ENCODE measurements around the gene PLEKHA3. TPM values are rescaled to one million over a fixed set of nuclear protein-coding genes. Genes with fewer than 3 reads are reported as not detected.
A peak's percentile ranks its signal among the peaks of the same experiment; 100 is the strongest.

Gene PLEKHA3
- total RNA-seq, 2 experiments from 2014 or later, result 26.4 to 30.5 TPM

- peak overlapping the region; percentile 49 for H3K27ac Mint-ChIP-seq
- H3K4me1 Mint-ChIP-seq, result peaks cover 37% of the 10 kb centered on the region
- peaks cover 64% of the 10 kb centered on the region for H3K36me3 Mint-ChIP-seq
- CTCF ChIA-PET, result no interaction called here
- ATAC-seq, result no peak
- H3K4me3 Mint-ChIP-seq, result no peak overlapping the region
- DNase-seq, result no peak
- no peaks in the 10 kb centered on the region for H3K27me3 Mint-ChIP-seq
- no peaks in the 10 kb centered on the region for H3K9me3 Mint-ChIP-seq (ENCODE audit: low read depth)
Measured at GRCh38 chr2:178531168-178531567, 50.9 kb downstream of the PLEKHA3 start.

- Mint-ChIP-seq H3K4me1 (peaks cover 18% of the 10 kb centered on the region), H3K9me3 (ENCODE audit: low read depth) (no peaks in the 10 kb centered on the region), H3K36me3 (peaks cover 73% of the 10 kb centered on the region), H3K4me3 (no peak overlapping the region), H3K27ac (no peak overlapping the region), H3K27me3 (no peaks in the 10 kb centered on the region)
- ATAC-seq (no peak), DNase-seq (no peak)
- CTCF ChIA-PET, result no interaction called here
Measured at GRCh38 chr2:178536037-178536436, 55.8 kb downstream of the PLEKHA3 start.

GRCh38 chr2:178542161-178542560 is 61.9 kb downstream of the PLEKHA3 start:
- Mint-ChIP-seq H3K4me1 (peaks cover 6% of the 10 kb centered on the region), H3K4me3 (no peak overlapping the region), H3K36me3 (peaks cover 58% of the 10 kb centered on the region), H3K27ac (no peak overlapping the region), H3K9me3 (ENCODE audit: low read depth) (no peaks in the 10 kb centered on the region), H3K27me3 (no peaks in the 10 kb centered on the region)
- ATAC-seq (no peak), DNase-seq (no peak)
- CTCF ChIA-PET, result no interaction called here

GRCh38 chr2:178542569-178542968 is 62.3 kb downstream of the PLEKHA3 start:
- H3K27ac Mint-ChIP-seq, result no peak overlapping the region
- ATAC-seq (no peak), DNase-seq (no peak)
- H3K4me1 Mint-ChIP-seq, result peaks cover 6% of the 10 kb centered on the region
- CTCF ChIA-PET, result no interaction called here
- H3K9me3 Mint-ChIP-seq (ENCODE audit: low read depth), result no peaks in the 10 kb centered on the region
- no peaks in the 10 kb centered on the region for H3K27me3 Mint-ChIP-seq
- peaks cover 58% of the 10 kb centered on the region for H3K36me3 Mint-ChIP-seq
- no peak overlapping the region for H3K4me3 Mint-ChIP-seq

- peaks cover 2% of the 10 kb centered on the region for H3K4me1 Mint-ChIP-seq
- H3K9me3 Mint-ChIP-seq (ENCODE audit: low read depth), result no peaks in the 10 kb centered on the region
- CTCF ChIA-PET, result no interaction called here
- H3K27me3 Mint-ChIP-seq, result no peaks in the 10 kb centered on the region
- DNase-seq (no peak), ATAC-seq (no peak)
- no peak overlapping the region for H3K4me3 Mint-ChIP-seq
- peaks cover 46% of the 10 kb centered on the region for H3K36me3 Mint-ChIP-seq
- H3K27ac Mint-ChIP-seq, result no peak overlapping the region
Measured at GRCh38 chr2:178550352-178550751, 70.1 kb downstream of the PLEKHA3 start.

- peaks cover 31% of the 10 kb centered on the region for H3K36me3 Mint-ChIP-seq
- CTCF ChIA-PET, result interaction anchor here (1.2 kb wide), 1 partner anchor 147 kb away, joined by 3 read pairs; no protein-coding TSS in a partner anchor
Measured at GRCh38 chr2:178553047-178553446, 72.8 kb downstream of the PLEKHA3 start.

More at GRCh38 chr2:178553047-178553446, 72.8 kb downstream of the PLEKHA3 start:
- no peak overlapping the region for H3K27ac Mint-ChIP-seq
- DNase-seq (no peak), ATAC-seq (no peak)
- H3K4me1 Mint-ChIP-seq, result peaks cover 7% of the 10 kb centered on the region
- no peaks in the 10 kb centered on the region for H3K27me3 Mint-ChIP-seq
- H3K9me3 Mint-ChIP-seq (ENCODE audit: low read depth), result no peaks in the 10 kb centered on the region
- H3K4me3 Mint-ChIP-seq, result no peak overlapping the region

Other genes with a start within 250 kb of the PLEKHA3 start
- 10 to 100 TPM; 33.5 to 37.5 TPM for gene PRKRA, start 29.3 kb upstream of the PLEKHA3 start, total RNA-seq
- 1 to 10 TPM; 1.8 to 1.9 TPM for gene PJVK, start 29.1 kb upstream of the PLEKHA3 start, total RNA-seq
- gene FKBP7, start 1.9 kb upstream of the PLEKHA3 start, total RNA-seq, result 1 to 10 TPM; 4.1 to 4.6 TPM